RWPE2 (cell line): Measurements from ENCODE around the gene TRIP12.

Experiments
- ATAC-seq: fragments of 200-7000 bp; cut with Tn5 transposase; 3 replicates; pipeline ENCODE4 v1.9.1; 2021; ENCODE audit warnings: low read depth
- DNase-seq: peaks from one replicate; pipeline ENCODE4 v3.0.0-alpha.2; 2020; ENCODE audit warnings: low spot score
- H3K27ac ChIP-seq: fragments of 450-650 bp; 2 replicates; pipeline ENCODE4 v1.5.1; 2017; ENCODE audit warnings: mild to moderate bottlenecking; ENCODE audit not compliant: poor library complexity, severe bottlenecking
- H3K27me3 ChIP-seq: fragments of 250-450 bp; sonication (Bioruptor Pico); 2 replicates; pipeline ENCODE4 v1.5.1; 2021; ENCODE audit warnings: mild to moderate bottlenecking, moderate library complexity; ENCODE audit not compliant: insufficient read depth, poor library complexity, severe bottlenecking
- H3K36me3 ChIP-seq: fragments of 250-450 bp; sonication (Bioruptor Pico); 2 replicates; pipeline ENCODE4 v1.5.1; 2020; ENCODE audit warnings: low read depth, mild to moderate bottlenecking, moderate library complexity
- H3K4me1 ChIP-seq: fragments of 250-450 bp; sonication (Bioruptor Pico); 2 replicates; pipeline ENCODE4 v1.5.1; 2021; ENCODE audit warnings: mild to moderate bottlenecking, moderate library complexity; ENCODE audit not compliant: insufficient read depth, poor library complexity, severe bottlenecking
- H3K4me3 ChIP-seq: fragments of 250-450 bp; sonication (Bioruptor Pico); 2 replicates; pipeline ENCODE4 v1.5.1; 2021; ENCODE audit warnings: mild to moderate bottlenecking, moderate library complexity; ENCODE audit not compliant: severe bottlenecking
- H3K9me3 ChIP-seq: fragments of 250-450 bp; sonication (Bioruptor Pico); 2 replicates; pipeline ENCODE4 v1.5.1; 2021; ENCODE audit warnings: mild to moderate bottlenecking, moderate library complexity; ENCODE audit not compliant: severe bottlenecking
- CTCF ChIP-seq: fragments of 450-650 bp; IDR thresholded peaks from one replicate; pipeline ENCODE4 v1.5.1; 2017; ENCODE audit warnings: mild to moderate bottlenecking, moderate library complexity; ENCODE audit not compliant: poor library complexity, severe bottlenecking

Gene TRIP12

GRCh38 chr2:229777716-229778115 is 144.1 kb downstream of the TRIP12 start:
- no peak for ATAC-seq
- DNase-seq = no peak
- Histone ChIP-seq H3K9me3 (no peaks in the 10 kb centered on the region), H3K36me3 (peaks cover 70% of the 10 kb centered on the region), H3K4me1 (peaks cover 18% of the 10 kb centered on the region), H3K27me3 (no peaks in the 10 kb centered on the region), H3K4me3 (no peak overlapping the region), H3K27ac (no peak overlapping the region)
- TF ChIP-seq CTCF = no peak

GRCh38 chr2:229775614-229776313 is 146.0 kb downstream of the TRIP12 start:
- H3K9me3 ChIP-seq = no peaks in the 10 kb centered on the region
- H3K27me3 ChIP-seq = no peaks in the 10 kb centered on the region
- peaks cover 11% of the 10 kb centered on the region for H3K4me1 ChIP-seq
- DNase-seq (no peak), ATAC-seq (no peak)
- no peak for TF ChIP-seq CTCF
- no peak overlapping the region for H3K4me3 ChIP-seq
- peaks cover 89% of the 10 kb centered on the region for H3K36me3 ChIP-seq
- H3K27ac ChIP-seq = no peak overlapping the region

- Histone ChIP-seq H3K4me1 (no peaks in the 10 kb centered on the region), H3K27ac (no peak overlapping the region), H3K9me3 (no peaks in the 10 kb centered on the region), H3K4me3 (no peak overlapping the region), H3K27me3 (no peaks in the 10 kb centered on the region), H3K36me3 (peaks cover 99% of the 10 kb centered on the region)
- TF ChIP-seq CTCF = no peak
- DNase-seq (no peak), ATAC-seq (no peak)
These were observed 147.6 kb downstream of the TRIP12 start for GRCh38 chr2:229774237-229774636.

- Histone ChIP-seq H3K27ac (no peak overlapping the region), H3K4me3 (no peak overlapping the region), H3K9me3 (no peaks in the 10 kb centered on the region), H3K36me3 (peaks cover 90% of the 10 kb centered on the region), H3K4me1 (no peaks in the 10 kb centered on the region), H3K27me3 (no peaks in the 10 kb centered on the region)
- TF ChIP-seq CTCF = no peak
- ATAC-seq = no peak
- no peak for DNase-seq
These were observed 153.6 kb downstream of the TRIP12 start for GRCh38 chr2:229768235-229768634.

- ATAC-seq (no peak), DNase-seq (no peak)
- TF ChIP-seq CTCF = no peak
- no peaks in the 10 kb centered on the region for H3K9me3 ChIP-seq
- no peaks in the 10 kb centered on the region for H3K4me1 ChIP-seq
- no peak overlapping the region for H3K4me3 ChIP-seq
- H3K27ac ChIP-seq = no peak overlapping the region
- H3K27me3 ChIP-seq = no peaks in the 10 kb centered on the region
- H3K36me3 ChIP-seq = peaks cover 66% of the 10 kb centered on the region
These were observed 156.1 kb downstream of the TRIP12 start for GRCh38 chr2:229765721-229766120.
